HG02759 (cell line): Measurements from ENCODE around the gene GAL3ST1.

Experiments used
- ATAC-seq: cut with Tn5 transposase; IDR thresholded peaks from one replicate; pipeline ENCODE4 v1.9.1; 2021; ENCODE audit warnings: mild to moderate bottlenecking, moderate library complexity; ENCODE audit not compliant: unreplicated experiment

GAL3ST1 gene

GRCh38 chr22:30537083-30537731 is 37.3 kb downstream of the GAL3ST1 start:
- no peak for ATAC-seq

DNA sequence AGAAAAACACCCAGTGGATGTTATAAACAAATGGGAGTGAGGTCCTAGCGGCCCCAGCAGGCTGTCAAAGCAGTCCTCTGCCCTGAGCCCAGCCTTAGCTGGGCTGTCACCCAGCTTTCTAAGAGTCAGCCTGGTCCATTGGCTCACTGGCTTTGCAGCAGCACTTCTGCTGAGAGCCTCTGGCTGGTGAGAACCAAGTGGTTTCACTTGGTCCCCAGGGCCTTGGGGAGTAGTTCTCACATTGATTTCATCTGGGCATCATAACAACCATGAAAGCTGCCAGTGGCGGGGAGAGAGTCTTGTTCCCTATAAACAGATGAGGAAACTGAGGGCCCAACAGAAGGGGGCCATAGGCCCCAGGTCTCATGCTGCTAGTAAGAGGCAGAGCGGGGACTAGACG is 39.3 kb downstream of the GAL3ST1 start:
- no peak for ATAC-seq

- no peak for ATAC-seq
These were observed 42.5 kb downstream of the GAL3ST1 start for GRCh38 chr22:30531651-30532608.

DNA sequence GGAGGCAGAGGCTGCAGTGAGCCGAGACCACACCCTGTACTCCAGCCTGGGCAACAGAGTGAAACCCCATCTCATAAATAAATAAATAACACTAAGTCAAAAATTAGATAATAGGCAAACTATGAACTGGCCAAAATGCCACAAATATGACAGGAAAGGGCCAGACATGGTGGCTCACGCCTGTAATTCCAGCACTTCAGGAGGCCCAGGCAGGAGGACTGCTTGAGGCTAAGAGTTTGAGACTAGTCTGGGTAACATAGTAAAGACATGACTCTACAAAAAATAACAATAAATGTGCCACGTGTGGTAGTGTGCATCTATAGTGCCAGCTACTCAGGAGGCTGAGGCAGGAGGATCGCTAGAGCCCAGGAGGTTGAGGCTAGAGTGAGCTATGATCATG is 47.8 kb downstream of the GAL3ST1 start:
- no peak for ATAC-seq

- no peak for ATAC-seq
These were observed 50.6 kb downstream of the GAL3ST1 start for GRCh38 chr22:30523646-30524489.

DNA sequence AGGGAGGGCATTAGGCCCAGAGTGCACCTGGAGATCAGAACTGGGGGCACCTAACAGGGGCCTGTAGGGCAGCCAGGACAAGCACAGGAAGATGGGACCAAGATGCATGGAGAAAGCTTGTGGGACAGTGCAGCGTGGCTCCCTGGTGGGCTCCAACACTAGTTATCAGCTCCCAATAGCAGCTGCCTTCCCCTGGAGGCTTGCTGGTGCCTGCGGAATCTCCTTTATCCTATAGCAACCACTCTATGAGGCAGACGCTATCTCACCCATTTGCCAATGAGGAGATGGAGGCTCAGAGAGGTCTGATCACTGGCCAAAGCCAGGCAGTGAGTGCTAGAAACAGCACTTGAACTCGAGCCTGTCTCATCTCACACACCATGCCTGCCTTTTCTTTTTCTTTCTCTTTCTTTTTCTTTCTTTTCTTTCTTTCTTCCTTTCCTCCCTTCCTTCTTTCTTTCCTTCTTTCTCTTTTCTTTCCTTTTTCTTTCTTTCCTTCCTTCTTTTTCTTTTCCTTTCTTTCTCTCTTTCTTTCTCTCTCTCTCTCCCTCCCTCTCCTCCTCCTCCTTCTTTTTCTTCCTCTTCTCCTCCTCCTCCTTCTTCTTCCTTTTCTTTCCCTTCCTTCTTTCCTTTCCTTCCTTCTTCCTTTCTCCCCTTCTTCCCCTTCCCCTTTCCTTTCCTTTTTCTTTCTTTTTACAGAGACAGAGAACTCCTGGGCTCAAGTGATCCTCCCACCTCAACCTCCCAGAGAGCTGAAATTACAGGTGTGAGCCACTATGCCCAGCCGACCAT is 52.9 kb downstream of the GAL3ST1 start:
- ATAC-seq, result no peak

- ATAC-seq, result no peak
These were observed 54.5 kb downstream of the GAL3ST1 start for GRCh38 chr22:30519842-30520425.

DNA sequence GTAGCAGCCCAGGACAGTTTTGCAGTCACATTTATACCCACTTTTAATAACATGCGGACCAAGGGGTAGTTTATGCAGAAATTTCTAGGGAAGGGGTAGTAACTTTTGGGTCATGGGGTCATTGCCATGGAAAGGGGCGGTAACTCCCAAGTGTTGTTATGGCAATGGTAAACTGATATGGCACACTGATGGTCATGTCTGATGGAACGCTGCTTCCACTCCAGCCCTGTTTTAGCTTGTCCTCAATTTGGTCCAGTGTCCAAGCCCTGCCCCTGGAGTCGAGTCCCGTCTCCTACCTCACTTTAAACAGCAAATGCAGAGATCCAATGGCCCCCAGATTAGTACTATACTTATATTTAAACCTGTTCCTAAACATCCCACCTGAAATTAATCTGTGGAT is 57.7 kb downstream of the GAL3ST1 start:
- ATAC-seq, result no peak

DNA sequence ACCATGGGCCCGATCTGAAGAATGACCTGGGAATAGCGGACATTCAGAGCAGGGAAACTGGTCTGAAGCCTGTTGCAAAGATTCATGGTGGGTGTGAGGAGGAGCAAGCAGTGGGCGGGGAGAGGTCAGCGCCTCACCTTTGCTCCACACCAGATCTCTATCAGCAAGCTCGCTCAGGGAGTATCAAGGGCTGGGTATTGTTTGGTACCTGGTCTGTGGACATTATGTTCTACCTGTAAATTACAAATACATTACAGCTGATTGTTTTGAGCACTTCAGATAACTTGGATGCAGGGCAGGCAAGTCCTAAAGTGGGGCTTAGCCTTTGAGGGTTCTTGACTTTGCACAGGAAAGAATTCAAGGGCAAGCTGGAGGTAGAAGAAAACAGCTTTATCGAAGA is 58.2 kb downstream of the GAL3ST1 start:
- ATAC-seq, result no peak

DNA sequence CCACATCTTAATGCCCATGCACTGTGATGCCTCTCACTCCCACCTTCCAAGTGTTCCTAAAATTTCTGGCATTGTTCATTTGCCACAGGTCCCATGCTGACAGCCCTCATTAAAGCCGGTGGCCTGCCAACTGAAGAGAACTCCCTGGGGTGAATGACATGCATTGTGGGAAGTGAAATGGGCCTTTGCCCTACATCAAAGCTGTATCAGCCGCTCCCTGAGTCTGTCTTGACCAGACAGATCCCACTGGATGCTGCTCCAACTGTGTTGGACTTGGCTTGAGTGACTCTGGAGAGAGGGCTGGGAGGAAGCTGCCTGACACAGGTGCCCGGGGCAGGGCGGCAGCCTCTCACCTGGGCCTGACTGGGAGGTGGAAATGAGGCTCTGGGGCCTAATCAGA is 60.2 kb downstream of the GAL3ST1 start:
- no peak for ATAC-seq

- no peak for ATAC-seq
These were observed 61.0 kb downstream of the GAL3ST1 start for GRCh38 chr22:30513462-30513861.

GRCh38 chr22:30511911-30512310 is 62.6 kb downstream of the GAL3ST1 start:
- no peak for ATAC-seq

DNA sequence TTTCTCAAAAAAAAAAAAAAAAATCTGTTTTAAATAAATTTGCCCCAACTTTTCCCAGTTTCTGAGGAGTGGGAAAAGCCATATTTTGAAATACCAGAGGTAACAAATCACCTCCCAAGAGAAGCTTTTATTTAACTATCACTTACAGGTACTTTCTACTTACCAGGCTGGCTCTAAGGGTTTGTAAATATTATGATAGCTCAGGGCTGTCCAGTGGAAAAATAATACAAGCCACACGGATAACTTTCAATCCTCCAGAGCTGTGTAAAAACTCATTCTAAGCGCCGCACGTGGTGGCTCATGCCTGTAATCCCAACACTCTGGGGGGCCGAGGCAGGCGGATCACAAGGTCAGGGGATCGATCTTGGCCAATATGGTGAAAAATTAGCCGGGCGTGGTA is 63.4 kb downstream of the GAL3ST1 start:
- no peak for ATAC-seq

- ATAC-seq, result no peak
These were observed 66.2 kb downstream of the GAL3ST1 start for GRCh38 chr22:30508216-30508615.

DNA sequence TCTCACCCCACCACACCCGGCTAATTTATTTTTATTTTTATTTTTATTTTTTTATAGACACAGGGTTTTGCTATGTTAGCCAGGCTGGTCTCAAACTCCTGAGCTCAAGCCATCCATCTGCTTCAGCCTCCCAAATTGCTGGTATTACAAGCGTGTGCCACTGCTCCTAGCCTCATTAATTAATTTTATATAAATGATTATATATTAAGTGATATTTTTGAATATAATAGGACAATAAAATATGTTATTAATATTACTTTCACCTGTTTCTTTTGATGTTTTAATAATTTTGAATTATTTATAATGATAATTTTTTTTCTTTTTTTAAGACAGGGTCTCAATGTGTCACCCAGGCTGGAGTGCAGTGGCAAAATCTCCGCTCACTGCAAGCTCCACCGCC is 66.8 kb downstream of the GAL3ST1 start:
- no peak for ATAC-seq

GRCh38 chr22:30506507-30506968 is 67.9 kb downstream of the GAL3ST1 start:
- no peak for ATAC-seq
